Lower lobe of right lung (tissue), 2 donors: Measurements from ENCODE around the gene MRPL45. TPM values are rescaled to one million over a fixed set of nuclear protein-coding genes. Genes with fewer than 3 reads are reported as not detected.

Source experiments
- ATAC-seq, 2 donors: fragments of 200-7000 bp; cut with Tn5 transposase; one replicate each; pipeline ENCODE4 v1.9.1; 2020 to 2022; ENCODE audit warnings: mild to moderate bottlenecking in 2 of 2, moderate library complexity in 2 of 2
- DNase-seq: peaks from one replicate; pipeline ENCODE4 v3.0.0-alpha.2; 2020
- H3K27ac ChIP-seq: fragments of 200-600 bp; one replicate; pipeline ENCODE4 v1.8.0; 2022
- H3K27me3 ChIP-seq: fragments of 200-600 bp; one replicate; pipeline ENCODE4 v1.8.0; 2022; ENCODE audit warnings: low read depth
- H3K36me3 ChIP-seq: fragments of 200-600 bp; one replicate; pipeline ENCODE4 v1.8.0; 2022; ENCODE audit warnings: mild to moderate bottlenecking
- H3K4me1 ChIP-seq: fragments of 200-600 bp; one replicate; pipeline ENCODE4 v1.8.0; 2022
- H3K4me3 ChIP-seq: fragments of 200-600 bp; one replicate; pipeline ENCODE4 v1.8.0; 2022; ENCODE audit warnings: mild to moderate bottlenecking
- H3K9me3 ChIP-seq: fragments of 200-600 bp; one replicate; pipeline ENCODE4 v1.8.0; 2022
- CTCF ChIP-seq: fragments of 200-600 bp; IDR thresholded peaks from one replicate; pipeline ENCODE4 v1.8.0; 2022; ENCODE audit warnings: antibody characterized with exemption, mild to moderate bottlenecking
- intact Hi-C: fragments of 100-400 bp; cut with DNase I; formaldehyde crosslinking; loops from one replicate; pipeline ENCODE4 v1.11.0; 2022
- total RNA-seq: library from RNA; stranded (reverse); fragmentation: NEBNext Ultra II Directional; extraction: Animal tissue kit (Norgen Biotek cat#: 25700); gene quantifications from one replicate; pipeline ENCODE4 v1.2.1, GENCODE V29; 2021
- donor health status: DM: no; HTN: yes; CAD: no; lungs with severe emphysema.

Gene MRPL45
- total RNA-seq, 1 donor from 2014 or later = 26.7 TPM

DNA sequence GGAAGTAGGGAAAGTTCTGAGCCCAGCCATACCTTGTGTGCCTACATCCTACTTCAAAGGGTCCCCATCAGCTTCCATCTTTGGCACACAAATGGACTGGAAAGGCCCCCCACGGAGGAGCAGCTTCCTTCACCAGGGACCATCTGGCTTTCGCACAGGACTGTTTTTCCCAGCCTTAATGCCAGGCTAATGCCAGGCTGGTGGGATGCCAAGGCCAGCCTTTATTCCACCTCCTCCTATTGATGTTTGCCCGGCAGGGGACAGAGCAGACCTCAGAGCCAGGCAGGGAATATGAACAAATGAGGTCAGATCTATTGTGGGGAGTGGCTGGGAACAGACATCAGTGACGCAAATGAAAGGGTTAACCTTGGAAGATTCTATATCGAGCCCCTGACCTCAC is 41.1 kb downstream of the MRPL45 start:
- intact Hi-C loops = no loop called here
- ATAC-seq = no peak
- Histone ChIP-seq H3K4me3 (no peak overlapping the region), H3K9me3 (no peaks in the 10 kb centered on the region), H3K4me1 (no peaks in the 10 kb centered on the region), H3K27me3 (peaks cover 9% of the 10 kb centered on the region), H3K27ac (no peak overlapping the region), H3K36me3 (no peaks in the 10 kb centered on the region)
- TF ChIP-seq CTCF = no peak
- DNase-seq = no peak

DNA sequence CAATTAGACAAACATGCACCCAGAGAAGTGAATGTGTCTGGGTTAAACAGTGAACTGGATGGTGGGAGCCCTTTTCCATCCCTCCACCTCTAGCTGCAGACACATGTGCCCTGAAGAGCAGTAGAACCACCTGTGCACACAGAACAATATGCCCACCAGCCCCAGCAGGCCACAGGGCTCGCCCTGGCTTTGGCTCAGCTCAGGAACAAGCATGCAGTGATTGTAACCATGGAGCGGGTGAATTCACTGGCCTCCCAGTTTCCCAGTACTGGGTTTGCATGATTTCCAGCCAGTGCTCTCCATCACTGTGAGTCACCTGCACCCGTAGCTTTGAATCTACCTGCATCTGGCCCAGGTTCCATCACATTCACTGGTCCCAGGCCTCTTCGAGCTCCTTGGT is 41.6 kb downstream of the MRPL45 start:
- no peak overlapping the region for H3K27ac ChIP-seq
- no peaks in the 10 kb centered on the region for H3K9me3 ChIP-seq
- DNase-seq (no peak), ATAC-seq (no peak)
- H3K27me3 ChIP-seq = peaks cover 5% of the 10 kb centered on the region
- H3K4me1 ChIP-seq = no peaks in the 10 kb centered on the region
- no peaks in the 10 kb centered on the region for H3K36me3 ChIP-seq
- intact Hi-C loops = no loop called here
- TF ChIP-seq CTCF = no peak
- H3K4me3 ChIP-seq = no peak overlapping the region

- intact Hi-C loops = no loop called here
Observed at GRCh38 chr17:38339891-38340290, 42.9 kb downstream of the MRPL45 start.

DNA sequence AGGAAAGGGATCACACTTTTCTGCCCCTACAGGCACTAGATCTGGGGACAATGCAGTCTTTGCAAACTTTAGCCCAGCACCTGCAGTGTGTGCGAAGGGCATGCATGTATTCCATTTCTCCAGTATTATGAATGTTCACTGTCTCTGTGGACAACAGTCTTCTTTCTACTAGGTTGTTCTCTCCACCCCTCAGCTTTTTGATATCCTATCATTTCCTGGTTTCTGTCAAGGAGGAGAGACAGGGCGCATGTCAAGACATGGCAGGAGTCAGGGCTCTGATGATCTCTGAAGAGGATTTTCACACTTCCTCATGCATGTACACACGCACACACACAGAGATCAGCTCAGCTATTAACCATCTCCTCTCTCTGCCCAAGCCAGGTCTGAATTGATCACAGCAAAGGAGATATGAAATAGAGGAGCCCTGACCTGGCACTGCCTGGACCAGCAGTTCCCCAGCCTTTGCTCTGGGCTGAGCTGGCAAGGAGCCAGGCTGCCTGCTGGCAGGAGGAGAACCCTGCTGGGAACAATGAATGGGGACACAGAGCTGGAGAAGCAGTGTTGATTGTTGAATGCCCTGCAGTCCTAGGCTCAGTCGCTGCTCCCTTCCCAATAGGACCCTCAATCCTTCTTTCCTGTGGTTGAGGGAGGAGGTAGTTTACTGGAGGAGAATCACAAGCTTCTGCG is 44.2 kb downstream of the MRPL45 start:
- no peaks in the 10 kb centered on the region for H3K9me3 ChIP-seq
- H3K4me1 ChIP-seq = no peaks in the 10 kb centered on the region
- no peak overlapping the region for H3K27ac ChIP-seq
- DNase-seq = peak; percentile 64
- intact Hi-C loops = no loop called here
- ATAC-seq = no peak
- no peaks in the 10 kb centered on the region for H3K36me3 ChIP-seq
- TF ChIP-seq CTCF = no peak
- H3K27me3 ChIP-seq = no peaks in the 10 kb centered on the region
- no peak overlapping the region for H3K4me3 ChIP-seq

More at GRCh38 chr17:38339891-38340290, 42.9 kb downstream of the MRPL45 start:
- Histone ChIP-seq H3K36me3 (no peaks in the 10 kb centered on the region), H3K4me3 (no peak overlapping the region), H3K27me3 (no peaks in the 10 kb centered on the region), H3K9me3 (no peaks in the 10 kb centered on the region), H3K4me1 (no peaks in the 10 kb centered on the region), H3K27ac (no peak overlapping the region)
- TF ChIP-seq CTCF = no peak
- ATAC-seq (no peak), DNase-seq (no peak)

- intact Hi-C loops = no loop called here
- H3K27ac ChIP-seq = no peak overlapping the region
- H3K27me3 ChIP-seq = no peaks in the 10 kb centered on the region
- no peak for TF ChIP-seq CTCF
- no peak for DNase-seq
- H3K4me3 ChIP-seq = no peak overlapping the region
- H3K36me3 ChIP-seq = no peaks in the 10 kb centered on the region
- H3K4me1 ChIP-seq = no peaks in the 10 kb centered on the region
- ATAC-seq = no peak
- H3K9me3 ChIP-seq = no peaks in the 10 kb centered on the region
Observed at GRCh38 chr17:38342886-38343607, 46.1 kb downstream of the MRPL45 start.
